Mesothelial cell of epicardium (in vitro differentiated cells): ENCODE results near the gene RMI2. TPM values are rescaled to one million over a fixed set of nuclear protein-coding genes. Genes with fewer than 3 reads are reported as not detected.

ENCODE experiments used
- DNase-seq, 2 experiments: peaks; one replicate each; pipeline ENCODE4 v3.0.0; 2021; ENCODE audit warnings: low spot score in 2 of 2; ENCODE audit not compliant: unreplicated experiment in 2 of 2
- H3K27ac Mint-ChIP-seq: 2 replicates; pipeline ENCODE4 v1.8.0; 2021; ENCODE audit warnings: mixed read lengths
- H3K27me3 Mint-ChIP-seq: 2 replicates; pipeline ENCODE4 v1.8.0; 2021; ENCODE audit warnings: low read depth, mixed read lengths
- H3K36me3 Mint-ChIP-seq: 2 replicates; pipeline ENCODE4 v1.8.0; 2021; ENCODE audit warnings: mixed read lengths
- H3K4me1 Mint-ChIP-seq: 2 replicates; pipeline ENCODE4 v1.8.0; 2021; ENCODE audit warnings: mixed read lengths
- H3K4me3 Mint-ChIP-seq: 2 replicates; pipeline ENCODE4 v1.8.0; 2021; ENCODE audit warnings: mild to moderate bottlenecking, moderate library complexity, mixed read lengths
- H3K9me3 Mint-ChIP-seq: 2 replicates; pipeline ENCODE4 v1.8.0; 2021; ENCODE audit warnings: mixed read lengths
- total RNA-seq: library from RNA; stranded (reverse); gene quantifications from 3 replicates; pipeline ENCODE4 v1.2.1, GENCODE V29; 2021
- TF ChIP-seq, protein P1 (sequence below): fragments of 200-600 bp; sonication (generic); IDR thresholded peaks from one replicate; pipeline ENCODE4 v1.5.0; 2021; ENCODE audit warnings: antibody characterized with exemption; ENCODE audit not compliant: unreplicated experiment

Gene RMI2
- total RNA-seq, 1 donor from 2014 or later, result 22.4 TPM

DNA sequence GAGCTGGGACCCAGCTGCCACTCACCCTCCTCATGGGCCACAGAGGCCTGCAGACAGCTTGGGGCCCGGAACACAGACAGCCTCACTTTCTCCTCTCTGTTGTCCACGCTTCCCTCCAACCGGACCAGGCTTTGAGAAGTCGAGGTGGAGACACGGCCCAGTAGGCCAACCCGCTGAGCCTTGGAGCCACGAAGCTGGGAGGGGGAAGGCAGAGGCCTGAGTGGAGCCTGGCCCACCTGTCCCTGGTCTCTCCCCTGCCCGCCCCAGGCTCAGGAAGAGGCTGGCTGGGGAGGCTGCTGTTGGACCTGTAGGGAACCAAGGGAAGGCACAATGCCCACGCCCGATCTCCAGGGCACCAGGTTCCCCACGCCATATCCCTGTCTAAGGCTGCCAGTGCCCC is 48.1 kb downstream of the RMI2 start:
- Mint-ChIP-seq H3K9me3 (no peaks in the 10 kb centered on the region), H3K27ac (no peak overlapping the region), H3K4me1 (peaks cover 17% of the 10 kb centered on the region), H3K27me3 (no peaks in the 10 kb centered on the region), H3K36me3 (no peaks in the 10 kb centered on the region), H3K4me3 (no peak overlapping the region)
- TF ChIP-seq, protein P1, sequence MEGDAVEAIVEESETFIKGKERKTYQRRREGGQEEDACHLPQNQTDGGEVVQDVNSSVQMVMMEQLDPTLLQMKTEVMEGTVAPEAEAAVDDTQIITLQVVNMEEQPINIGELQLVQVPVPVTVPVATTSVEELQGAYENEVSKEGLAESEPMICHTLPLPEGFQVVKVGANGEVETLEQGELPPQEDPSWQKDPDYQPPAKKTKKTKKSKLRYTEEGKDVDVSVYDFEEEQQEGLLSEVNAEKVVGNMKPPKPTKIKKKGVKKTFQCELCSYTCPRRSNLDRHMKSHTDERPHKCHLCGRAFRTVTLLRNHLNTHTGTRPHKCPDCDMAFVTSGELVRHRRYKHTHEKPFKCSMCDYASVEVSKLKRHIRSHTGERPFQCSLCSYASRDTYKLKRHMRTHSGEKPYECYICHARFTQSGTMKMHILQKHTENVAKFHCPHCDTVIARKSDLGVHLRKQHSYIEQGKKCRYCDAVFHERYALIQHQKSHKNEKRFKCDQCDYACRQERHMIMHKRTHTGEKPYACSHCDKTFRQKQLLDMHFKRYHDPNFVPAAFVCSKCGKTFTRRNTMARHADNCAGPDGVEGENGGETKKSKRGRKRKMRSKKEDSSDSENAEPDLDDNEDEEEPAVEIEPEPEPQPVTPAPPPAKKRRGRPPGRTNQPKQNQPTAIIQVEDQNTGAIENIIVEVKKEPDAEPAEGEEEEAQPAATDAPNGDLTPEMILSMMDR, result no peak
- DNase-seq, result no peak

DNA sequence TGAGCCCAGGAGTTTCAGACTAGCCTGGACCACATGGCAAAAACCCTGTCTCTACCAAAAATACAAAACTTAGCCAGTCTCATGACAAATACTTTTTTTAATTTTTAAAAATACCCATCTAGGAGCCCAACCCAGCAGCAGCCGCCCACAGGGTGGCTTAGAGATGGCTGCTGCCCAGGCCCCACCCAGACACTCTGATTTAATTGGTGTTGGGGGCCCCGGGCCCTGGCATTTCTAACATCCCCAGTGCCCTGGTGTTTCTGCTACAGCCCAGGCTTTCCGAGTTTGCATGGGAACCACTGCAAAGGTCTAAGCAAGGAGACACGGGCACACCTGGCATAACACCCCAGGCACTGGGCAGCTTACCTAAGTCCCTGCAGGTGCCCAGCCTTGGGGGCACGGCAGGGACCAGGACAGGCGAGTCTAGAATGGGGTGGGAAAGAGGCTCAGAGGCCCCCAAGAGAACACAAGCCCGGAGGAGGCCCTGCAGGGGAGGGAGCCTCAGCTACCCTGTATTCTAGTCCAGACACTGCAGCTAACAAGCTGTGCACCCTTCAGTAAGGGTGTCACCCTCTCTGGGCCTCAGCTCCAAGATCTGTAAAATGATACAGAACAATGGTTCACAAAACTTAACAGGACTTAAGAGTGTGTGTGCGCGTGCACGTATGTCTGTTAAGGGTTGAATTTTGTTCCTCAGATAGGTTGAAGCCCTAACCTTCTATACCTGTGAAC is 48.8 kb downstream of the RMI2 start:
- no peaks in the 10 kb centered on the region for H3K27me3 Mint-ChIP-seq
- DNase-seq, result no peak
- no peaks in the 10 kb centered on the region for H3K9me3 Mint-ChIP-seq
- H3K4me3 Mint-ChIP-seq, result no peak overlapping the region
- no peaks in the 10 kb centered on the region for H3K36me3 Mint-ChIP-seq
- TF ChIP-seq, protein P1, result no peak
- no peak overlapping the region for H3K27ac Mint-ChIP-seq
- peaks cover 17% of the 10 kb centered on the region for H3K4me1 Mint-ChIP-seq

DNA sequence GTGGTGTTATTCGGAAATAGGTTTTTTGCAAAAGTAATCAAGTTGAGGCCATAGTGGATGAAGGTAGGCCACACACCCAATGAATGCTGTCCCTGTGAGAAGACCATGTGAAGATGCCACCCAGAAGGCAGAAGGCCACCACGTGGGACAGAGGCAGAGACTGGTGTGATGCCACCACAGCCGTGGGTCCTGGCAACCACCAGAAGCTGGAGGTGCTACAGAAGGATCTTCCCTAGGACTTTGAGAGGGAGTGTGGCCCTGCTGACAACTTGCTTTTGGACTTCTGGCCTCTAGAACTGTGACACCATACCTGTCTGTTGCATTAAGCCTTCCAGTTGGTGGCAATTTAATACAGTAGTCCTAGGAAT is 49.3 kb downstream of the RMI2 start:
- H3K27ac Mint-ChIP-seq, result no peak overlapping the region
- H3K4me3 Mint-ChIP-seq, result no peak overlapping the region
- no peaks in the 10 kb centered on the region for H3K36me3 Mint-ChIP-seq
- no peaks in the 10 kb centered on the region for H3K27me3 Mint-ChIP-seq
- no peaks in the 10 kb centered on the region for H3K9me3 Mint-ChIP-seq
- TF ChIP-seq, protein P1, result no peak
- DNase-seq, result no peak
- peaks cover 17% of the 10 kb centered on the region for H3K4me1 Mint-ChIP-seq

DNA sequence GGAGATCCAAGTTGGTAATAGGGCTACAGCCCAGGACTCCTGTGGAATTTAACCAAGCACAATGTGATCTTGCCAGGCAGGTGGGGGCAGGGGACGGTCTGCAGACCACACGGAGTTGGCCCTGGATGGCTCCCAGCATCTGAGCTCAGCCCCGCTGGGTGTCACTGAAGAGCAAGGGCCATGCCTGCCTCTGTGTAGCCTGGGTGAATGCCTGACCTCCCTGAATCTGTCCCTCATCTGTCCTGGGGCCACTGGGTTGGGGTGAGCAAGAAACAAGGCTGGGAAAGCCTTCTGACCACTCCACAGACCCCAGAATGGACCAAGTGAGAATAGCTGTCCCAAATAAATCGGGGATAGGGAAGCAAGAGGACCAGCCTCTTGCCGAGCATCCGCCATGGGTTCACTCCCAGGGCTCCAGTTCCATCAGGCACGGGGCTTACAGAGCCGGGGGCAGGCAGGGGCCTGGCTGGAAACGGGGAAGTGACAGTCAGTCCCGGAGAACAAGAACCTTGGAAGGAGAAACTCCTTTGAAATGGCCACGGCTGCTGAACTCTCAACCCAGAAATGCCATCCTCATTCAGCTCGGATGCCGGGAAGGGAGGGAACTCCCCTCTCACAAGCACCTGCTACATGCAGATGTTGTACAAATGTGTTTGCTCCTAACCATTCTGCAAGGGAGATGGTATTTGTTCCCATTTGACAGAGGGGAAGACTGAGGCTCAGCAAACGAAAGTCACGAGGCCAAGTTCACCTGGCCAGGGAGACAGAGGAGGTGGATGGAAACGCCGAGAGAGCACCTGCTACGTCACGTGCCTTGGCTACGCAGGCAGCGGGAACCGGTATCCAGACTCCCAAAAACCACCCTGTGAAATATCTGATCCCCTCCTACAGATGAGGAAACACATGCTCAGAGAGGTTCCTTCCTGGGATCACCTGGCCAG is 50.0 kb downstream of the RMI2 start:
- Mint-ChIP-seq H3K4me3 (no peak overlapping the region), H3K27me3 (no peaks in the 10 kb centered on the region), H3K27ac (no peak overlapping the region), H3K4me1 (peaks cover 15% of the 10 kb centered on the region), H3K36me3 (no peaks in the 10 kb centered on the region), H3K9me3 (no peaks in the 10 kb centered on the region)
- TF ChIP-seq, protein P1, result no peak
- DNase-seq, result no peak

DNA sequence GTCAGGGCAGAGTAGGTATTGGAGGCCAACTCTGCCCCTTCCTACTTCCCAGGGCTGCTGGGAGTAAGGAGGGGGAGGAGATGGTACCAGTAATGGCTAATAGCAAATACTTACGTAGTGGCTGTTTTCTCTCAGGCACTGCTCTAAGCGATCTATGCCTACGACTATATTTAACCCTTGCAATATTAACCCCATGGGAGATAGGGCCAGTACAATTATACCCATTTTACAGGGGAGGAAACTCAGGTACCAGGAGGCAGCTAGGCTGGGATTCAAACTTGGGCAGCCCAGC is 50.6 kb downstream of the RMI2 start:
- Mint-ChIP-seq H3K9me3 (no peaks in the 10 kb centered on the region), H3K27ac (no peak overlapping the region), H3K4me1 (peaks cover 9% of the 10 kb centered on the region), H3K4me3 (no peak overlapping the region), H3K27me3 (no peaks in the 10 kb centered on the region), H3K36me3 (no peaks in the 10 kb centered on the region)
- TF ChIP-seq, protein P1, result no peak
- no peak for DNase-seq
